Femur (tissue), 1 donor: ENCODE measurements around the gene ADRA2B.
"Not testable (repeated sequence)": the region's sequence is repeated elsewhere in the genome, so short reads cannot be mapped to it uniquely, and the experiment has no call there.

Experiments used
- DNase-seq: peaks from one replicate; pipeline ENCODE4 v3.0.0-alpha.2; 2017

ADRA2B gene

DNA sequence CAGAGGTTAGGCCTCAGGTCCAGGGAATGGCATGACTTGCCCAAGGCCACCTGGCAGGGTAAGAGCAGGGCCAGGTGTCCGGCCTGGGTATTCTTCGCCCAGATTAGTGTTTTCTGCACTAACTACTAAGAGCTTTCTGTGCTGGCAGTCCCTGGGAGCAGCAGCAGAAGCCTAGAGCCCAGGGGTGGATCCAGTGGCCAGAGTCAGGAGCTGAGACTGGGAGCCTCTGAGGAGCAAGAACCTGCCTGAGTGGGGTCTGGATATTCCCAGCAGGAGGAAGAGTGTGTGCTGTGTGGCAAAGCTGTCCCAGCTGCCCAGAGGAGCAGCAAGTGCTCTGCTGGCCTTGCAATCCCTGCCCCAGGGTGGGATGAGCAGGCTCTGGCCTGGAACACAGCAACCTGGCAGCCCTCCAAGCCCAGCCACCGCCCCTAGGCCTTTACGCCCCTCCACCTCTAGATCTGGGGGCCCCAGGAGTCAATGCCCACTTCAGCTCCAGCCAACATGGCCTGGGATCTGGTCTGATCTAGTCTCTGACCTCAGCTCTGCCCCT, 50.9 kb downstream of the ADRA2B start:
- peak; percentile 17 for DNase-seq

DNA sequence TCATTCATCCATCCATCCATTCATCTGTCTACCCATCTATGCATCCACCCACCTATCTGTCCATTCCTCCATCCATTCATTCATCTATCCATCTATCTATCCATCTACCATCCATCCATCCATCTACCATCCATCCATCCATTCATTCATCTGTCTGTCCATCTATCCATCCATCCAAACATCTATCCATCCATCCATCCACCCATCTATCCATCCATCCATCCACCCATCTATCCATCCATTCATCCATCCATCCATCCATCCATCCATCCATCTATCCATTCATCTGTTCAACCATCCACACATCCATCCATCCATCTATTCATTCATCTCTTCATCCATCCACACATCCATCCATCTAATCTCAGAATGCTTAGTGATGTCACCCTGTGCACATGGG, 51.6 kb downstream of the ADRA2B start:
- not testable (repeated sequence) for DNase-seq

DNA sequence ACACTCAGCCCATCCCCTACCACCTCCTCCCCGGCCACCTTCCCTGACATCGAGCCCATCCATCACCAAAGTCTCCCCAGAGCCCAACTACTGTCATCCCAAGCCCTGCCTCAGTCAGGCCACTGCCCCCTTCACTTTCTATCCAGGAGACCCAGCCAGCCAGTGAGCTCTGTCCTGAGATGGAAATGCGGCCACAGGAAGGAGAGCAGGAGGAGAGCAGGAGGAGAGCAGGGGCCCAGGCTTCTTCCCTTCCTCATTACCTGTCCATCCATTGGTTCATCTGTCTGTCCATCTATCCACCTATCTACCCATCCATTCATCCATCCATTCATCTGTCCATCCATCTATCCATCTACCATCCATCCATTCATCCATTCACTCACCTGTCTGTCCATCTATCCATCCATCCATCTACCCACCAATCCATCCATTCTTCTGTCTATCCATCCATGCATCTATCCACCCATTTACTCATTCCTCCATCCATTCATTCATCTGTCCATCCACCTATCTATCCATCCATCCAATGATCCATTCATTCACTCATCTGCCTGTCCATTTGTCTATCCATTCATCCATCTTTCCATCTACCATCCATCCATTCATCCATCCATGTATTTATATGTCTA, 52.2 kb downstream of the ADRA2B start:
- not testable (repeated sequence) for DNase-seq

DNA sequence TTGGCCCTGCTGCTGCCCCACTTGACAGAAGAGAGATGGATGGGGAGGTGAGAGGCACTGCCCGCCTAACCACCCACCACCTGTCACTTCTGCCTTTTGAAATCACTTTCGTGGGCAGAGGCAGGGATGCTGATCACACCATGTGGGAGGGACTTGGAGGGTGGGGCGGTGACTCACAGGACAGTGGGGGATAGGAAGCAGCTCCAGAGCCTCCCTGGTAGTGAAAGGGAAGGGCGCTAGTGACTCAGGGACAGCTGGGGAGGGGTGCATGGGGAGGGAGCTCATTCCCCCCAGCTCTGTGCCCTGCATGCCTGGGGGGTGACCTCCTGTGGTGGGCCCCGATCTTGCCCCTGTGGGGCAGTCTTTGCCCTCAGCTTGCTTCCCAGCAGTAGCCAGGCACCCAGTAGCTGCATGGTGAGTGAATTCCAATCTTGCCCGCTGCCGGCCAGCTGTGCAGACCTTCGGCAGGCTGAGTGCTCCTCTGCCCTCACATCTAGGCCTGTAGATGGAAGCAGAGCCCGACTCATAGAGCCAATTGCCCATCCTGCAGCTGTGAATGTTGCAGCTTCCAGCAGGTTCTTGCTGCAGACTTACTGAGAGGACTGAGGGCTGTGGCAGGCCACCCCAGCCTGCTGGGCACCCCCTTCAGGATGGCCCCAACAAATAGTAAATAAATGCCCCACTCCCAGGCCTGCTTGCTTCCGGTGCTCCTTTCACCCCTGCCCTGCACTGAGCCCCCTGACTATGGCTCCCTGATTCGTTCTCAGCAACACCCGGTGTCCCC, 53.1 kb downstream of the ADRA2B start:
- peak; percentile 45 for DNase-seq
